ENCODE measurements around the gene KLRC3. TPM values are rescaled to one million over a fixed set of nuclear protein-coding genes. Genes with fewer than 3 reads are reported as not detected.
"Not testable (repeated sequence)": the region's sequence is repeated elsewhere in the genome, so short reads cannot be mapped to it uniquely, and the experiment has no call there.

Gene KLRC3
- total RNA-seq, 2 experiments from 2014 or later = 1.3 to 2.1 TPM

- CTCF ChIA-PET = interaction anchor here (0.9 to 2.4 kb wide), 3 partner anchors 31 to 164 kb away, joined by 3 to 6 read pairs (median 3); no protein-coding TSS in a partner anchor
- POLR2A ChIA-PET = interaction anchor here (0.5 to 8.5 kb wide), 6 partner anchors 9 to 157 kb away, joined by 3 to 85 read pairs (median 9); no protein-coding TSS in a partner anchor
- no peak for DNase-seq
- Mint-ChIP-seq H3K27ac (peak overlapping the region; percentile 64), H3K27me3 (ENCODE audit: low read depth) (no peaks in the 10 kb centered on the region), H3K4me3 (peak overlapping the region; percentile 38), H3K4me1 (ENCODE audit: low read depth) (peaks cover 72% of the 10 kb centered on the region), H3K9me3 (ENCODE audit: insufficient read depth) (no peaks in the 10 kb centered on the region), H3K36me3 (ENCODE audit: low read depth) (peaks cover 29% of the 10 kb centered on the region)
- peak; percentile 12 for ATAC-seq
Measured at GRCh38 chr12:10397296-10397695, 23.1 kb downstream of the KLRC3 start.

- not testable (repeated sequence) for H3K4me3 Mint-ChIP-seq; DNase-seq; H3K27me3 Mint-ChIP-seq (ENCODE audit: low read depth); H3K27ac Mint-ChIP-seq; H3K9me3 Mint-ChIP-seq (ENCODE audit: insufficient read depth); ATAC-seq
- POLR2A ChIA-PET = interaction anchor here (0.6 to 8.5 kb wide), 8 partner anchors 9 to 324 kb away, joined by 3 to 85 read pairs (median 6); no protein-coding TSS in a partner anchor
- Mint-ChIP-seq H3K4me1 (ENCODE audit: low read depth) (peaks cover 70% of the 10 kb centered on the region), H3K36me3 (ENCODE audit: low read depth) (peaks cover 22% of the 10 kb centered on the region)
- CTCF ChIA-PET = interaction anchor here (0.7 to 2.4 kb wide), 5 partner anchors 10 to 165 kb away, joined by 3 to 6 read pairs (median 3); no protein-coding TSS in a partner anchor
Measured at GRCh38 chr12:10396176-10396575, 24.2 kb downstream of the KLRC3 start.

- Mint-ChIP-seq H3K36me3 (ENCODE audit: low read depth) (peaks cover 18% of the 10 kb centered on the region), H3K4me1 (ENCODE audit: low read depth) (peaks cover 67% of the 10 kb centered on the region), H3K27ac (peak overlapping the region; percentile 81), H3K9me3 (ENCODE audit: insufficient read depth) (no peaks in the 10 kb centered on the region), H3K27me3 (ENCODE audit: low read depth) (no peaks in the 10 kb centered on the region), H3K4me3 (peak overlapping the region; percentile 57)
- DNase-seq (no peak), ATAC-seq (peak; percentile 71)
- ChIA-PET CTCF (interaction anchor here (1.2 to 1.4 kb wide), 3 partner anchors 9 to 160 kb away, joined by 3 to 5 read pairs (median 3); no protein-coding TSS in a partner anchor), POLR2A (interaction anchor here (0.6 to 8.5 kb wide), 9 partner anchors 13 to 325 kb away, joined by 3 to 85 read pairs (median 5); partner anchors contain the start of gene KLRC4)
Measured at GRCh38 chr12:10395390-10395998, 24.9 kb downstream of the KLRC3 start.

GRCh38 chr12:10394531-10395152 is 25.8 kb downstream of the KLRC3 start:
- H3K27me3 Mint-ChIP-seq (ENCODE audit: low read depth); H3K9me3 Mint-ChIP-seq (ENCODE audit: insufficient read depth): not testable (repeated sequence)
- CTCF ChIA-PET = interaction anchor here (1.3 to 1.4 kb wide), 2 partner anchors 10 to 159 kb away, joined by 3 to 5 read pairs; no protein-coding TSS in a partner anchor
- H3K36me3 Mint-ChIP-seq (ENCODE audit: low read depth) = peaks cover 13% of the 10 kb centered on the region
- DNase-seq (peak; percentile 61), ATAC-seq (peak; percentile 61)
- peaks cover 69% of the 10 kb centered on the region for H3K4me1 Mint-ChIP-seq (ENCODE audit: low read depth)
- H3K4me3 Mint-ChIP-seq = peak overlapping the region; percentile 57
- peak overlapping the region; percentile 81 for H3K27ac Mint-ChIP-seq
- POLR2A ChIA-PET = interaction anchor here (0.6 to 8.5 kb wide), 7 partner anchors 12 to 165 kb away, joined by 3 to 85 read pairs (median 7); partner anchors contain the start of gene KLRC4

GRCh38 chr12:10393291-10393690 is 27.1 kb downstream of the KLRC3 start:
- CTCF ChIA-PET = interaction anchor here (1.3 to 4.1 kb wide), 4 partner anchors 18 to 157 kb away, joined by 3 to 31 read pairs (median 8); no protein-coding TSS in a partner anchor

GRCh38 chr12:10392394-10392930 is 27.9 kb downstream of the KLRC3 start:
- CTCF ChIA-PET = interaction anchor here (0.7 to 4.1 kb wide), 10 partner anchors 11 to 167 kb away, joined by 3 to 31 read pairs (median 4); no protein-coding TSS in a partner anchor
- peak overlapping the region; percentile 95 for H3K27ac Mint-ChIP-seq
- peak; percentile 79 for DNase-seq
- POLR2A ChIA-PET = interaction anchor here (0.7 to 8.5 kb wide), 16 partner anchors 8 to 742 kb away, joined by 3 to 69 read pairs (median 4); partner anchors contain the start of genes CD69 and CLEC2B
- peak overlapping the region; percentile 75 for H3K4me3 Mint-ChIP-seq
- H3K9me3 Mint-ChIP-seq (ENCODE audit: insufficient read depth) = no peaks in the 10 kb centered on the region
- peaks cover 15% of the 10 kb centered on the region for H3K36me3 Mint-ChIP-seq (ENCODE audit: low read depth)
- H3K27me3 Mint-ChIP-seq (ENCODE audit: low read depth) = no peaks in the 10 kb centered on the region
- H3K4me1 Mint-ChIP-seq (ENCODE audit: low read depth) = peaks cover 57% of the 10 kb centered on the region
- peak; percentile 44 for ATAC-seq

More at GRCh38 chr12:10393291-10393690, 27.1 kb downstream of the KLRC3 start:
- ATAC-seq = no peak
- POLR2A ChIA-PET = interaction anchor here (0.7 to 8.5 kb wide), 9 partner anchors 11 to 633 kb away, joined by 3 to 85 read pairs (median 15); partner anchors contain the start of gene CD69
- Mint-ChIP-seq H3K36me3 (ENCODE audit: low read depth) (peaks cover 16% of the 10 kb centered on the region), H3K4me3 (peak overlapping the region; percentile 37), H3K4me1 (ENCODE audit: low read depth) (peaks cover 63% of the 10 kb centered on the region), H3K9me3 (ENCODE audit: insufficient read depth) (no peaks in the 10 kb centered on the region), H3K27me3 (ENCODE audit: low read depth) (no peaks in the 10 kb centered on the region), H3K27ac (peak overlapping the region; percentile 81)
- no peak for DNase-seq

- DNase-seq; H3K27me3 Mint-ChIP-seq (ENCODE audit: low read depth); H3K9me3 Mint-ChIP-seq (ENCODE audit: insufficient read depth); ATAC-seq: not testable (repeated sequence)
- POLR2A ChIA-PET = interaction anchor here (0.8 to 8.5 kb wide), 10 partner anchors 9 to 741 kb away, joined by 3 to 69 read pairs (median 10); partner anchors contain the start of gene CD69
- Mint-ChIP-seq H3K36me3 (ENCODE audit: low read depth) (peaks cover 25% of the 10 kb centered on the region), H3K4me1 (ENCODE audit: low read depth) (peaks cover 53% of the 10 kb centered on the region), H3K4me3 (peak overlapping the region; percentile 29), H3K27ac (peak overlapping the region; percentile 68)
- CTCF ChIA-PET = interaction anchor here (2.1 to 4.1 kb wide), 2 partner anchors 25 to 164 kb away, joined by 5 to 31 read pairs; no protein-coding TSS in a partner anchor
Measured at GRCh38 chr12:10390991-10391390, 29.4 kb downstream of the KLRC3 start.

GRCh38 chr12:10389904-10390303 is 30.5 kb downstream of the KLRC3 start, which contains the start of gene KLRK1:
KLRK1 (minus strand) TSS chr12:10390041; CDS start chr12:10388810, 1,231 bp downstream.
- Mint-ChIP-seq H3K27ac (peak within 1 kb of the TSS; percentile 96), H3K27me3 (ENCODE audit: low read depth) (no peaks in the 10 kb centered on the region), H3K4me3 (peak within 1 kb of the TSS; percentile 91), H3K9me3 (ENCODE audit: insufficient read depth) (no peaks in the 10 kb centered on the region), H3K36me3 (ENCODE audit: low read depth) (peaks cover 34% of the 10 kb centered on the region), H3K4me1 (ENCODE audit: low read depth) (peaks cover 51% of the 10 kb centered on the region)
- POLR2A ChIA-PET = interaction anchor here (0.6 to 8.5 kb wide), 12 partner anchors 8 to 632 kb away, joined by 4 to 140 read pairs (median 11); partner anchors contain the start of gene CD69
- CTCF ChIA-PET = interaction anchor here (0.9 to 1.6 kb wide), 3 partner anchors 24 to 169 kb away, joined by 3 to 8 read pairs (median 3); no protein-coding TSS in a partner anchor
- DNase-seq (no peak), ATAC-seq (no peak)

GRCh38 chr12:10388624-10389413 is 31.6 kb downstream of the KLRC3 start:
- Mint-ChIP-seq H3K36me3 (ENCODE audit: low read depth) (peaks cover 45% of the 10 kb centered on the region), H3K27ac (peak overlapping the region; percentile 96), H3K4me3 (peak overlapping the region; percentile 91), H3K27me3 (ENCODE audit: low read depth) (no peaks in the 10 kb centered on the region), H3K9me3 (ENCODE audit: insufficient read depth) (no peaks in the 10 kb centered on the region), H3K4me1 (ENCODE audit: low read depth) (peaks cover 50% of the 10 kb centered on the region)
- ATAC-seq (no peak), DNase-seq (peak; percentile 66)
- POLR2A ChIA-PET = interaction anchor here (0.6 to 6.0 kb wide), 18 partner anchors 9 to 712 kb away, joined by 3 to 140 read pairs (median 4); partner anchors contain the start of genes CD69 and CLEC2B
- CTCF ChIA-PET = interaction anchor here (0.9 to 1.6 kb wide), 7 partner anchors 23 to 174 kb away, joined by 3 to 8 read pairs (median 3); no protein-coding TSS in a partner anchor

GRCh38 chr12:10387498-10387897 is 32.9 kb downstream of the KLRC3 start:
- H3K9me3 Mint-ChIP-seq (ENCODE audit: insufficient read depth); DNase-seq; ATAC-seq; H3K27me3 Mint-ChIP-seq (ENCODE audit: low read depth): not testable (repeated sequence)
- H3K27ac Mint-ChIP-seq = peak overlapping the region; percentile 96
- ChIA-PET CTCF (interaction anchor here (0.9 to 3.0 kb wide), 6 partner anchors 21 to 731 kb away, joined by 3 to 30 read pairs (median 4); no protein-coding TSS in a partner anchor), POLR2A (interaction anchor here (0.9 to 6.0 kb wide), 17 partner anchors 10 to 737 kb away, joined by 3 to 140 read pairs (median 8); partner anchors contain the start of genes CD69, CLEC2B and CLEC2D)
- H3K4me3 Mint-ChIP-seq = peak overlapping the region; percentile 91
- peaks cover 47% of the 10 kb centered on the region for H3K4me1 Mint-ChIP-seq (ENCODE audit: low read depth)
- peaks cover 56% of the 10 kb centered on the region for H3K36me3 Mint-ChIP-seq (ENCODE audit: low read depth)
